Neural progenitor cell (in vitro differentiated cells): ENCODE results near the gene KIF4B.

Experiments used
- CTCF ChIP-seq: fragments of 200-600 bp; sonication (generic); IDR thresholded peaks from 2 replicates; pipeline ENCODE4 v1.5.1; 2017; ENCODE audit warnings: antibody characterized with exemption, mild to moderate bottlenecking
- EZH2 ChIP-seq: fragments of 200-600 bp; sonication (generic); IDR thresholded peaks from 2 replicates; pipeline ENCODE4 v1.6.1; 2017; ENCODE audit warnings: antibody characterized with exemption, mild to moderate bottlenecking, moderate library complexity
- EZH2phosphoT487 ChIP-seq: fragments of 200-600 bp; sonication (generic); IDR thresholded peaks from 2 replicates; pipeline ENCODE4 v1.6.1; 2017; ENCODE audit warnings: antibody characterized with exemption

- TF ChIP-seq CTCF = no peak
- no peak for TF ChIP-seq EZH2phosphoT487
- no peak for TF ChIP-seq EZH2
Measured at GRCh38 chr5:154989626-154990025, 23.9 kb upstream of the KIF4B start.
